HG02973 (cell line): ENCODE data around the gene METTL25B.
"Not testable (repeated sequence)": the region's sequence is repeated elsewhere in the genome, so short reads cannot be mapped to it uniquely, and the experiment has no call there.

ENCODE experiments used
- ATAC-seq: cut with Tn5 transposase; IDR thresholded peaks from one replicate; pipeline ENCODE4 v1.9.1; 2021; ENCODE audit warnings: moderate library complexity; ENCODE audit not compliant: unreplicated experiment

The METTL25B gene

GRCh38 chr1:156746728-156747631 lies 18.7 kb downstream of the METTL25B start:
- ATAC-seq: no peak

- ATAC-seq: no peak
These were observed 19.7 kb downstream of the METTL25B start for GRCh38 chr1:156747742-156748669.

GRCh38 chr1:156748670-156749418 lies 20.6 kb downstream of the METTL25B start:
- no peak for ATAC-seq

GRCh38 chr1:156749419-156750118 lies 21.3 kb downstream of the METTL25B start:
- no peak for ATAC-seq

GRCh38 chr1:156750191-156750672 lies 22.0 kb downstream of the METTL25B start:
- no peak for ATAC-seq

GRCh38 chr1:156750711-156751450 lies 22.6 kb downstream of the METTL25B start:
- ATAC-seq: peak; percentile 26

GRCh38 chr1:156751451-156751756 lies 23.1 kb downstream of the METTL25B start, which contains the start of gene HDGF:
HDGF (minus strand) TSS chr1:156751675; CDS start chr1:156751429, 246 bp downstream.
- ATAC-seq: peak; percentile 15

GRCh38 chr1:156751757-156752481 lies 23.6 kb downstream of the METTL25B start:
- ATAC-seq: peak; percentile 65

- no peak for ATAC-seq
These were observed 24.7 kb downstream of the METTL25B start for GRCh38 chr1:156752843-156753482.

- ATAC-seq: no peak
These were observed 25.9 kb downstream of the METTL25B start for GRCh38 chr1:156754219-156754618.

GRCh38 chr1:156755527-156755950 lies 27.3 kb downstream of the METTL25B start:
- ATAC-seq: no peak

GRCh38 chr1:156756355-156756754 lies 28.1 kb downstream of the METTL25B start:
- ATAC-seq: no peak

GRCh38 chr1:156757572-156758253 lies 29.4 kb downstream of the METTL25B start:
- ATAC-seq: not testable (repeated sequence)

- no peak for ATAC-seq
These were observed 32.0 kb downstream of the METTL25B start for GRCh38 chr1:156760092-156760795.

GRCh38 chr1:156760796-156761104 lies 32.5 kb downstream of the METTL25B start:
- ATAC-seq: no peak

GRCh38 chr1:156765136-156765535 lies 36.9 kb downstream of the METTL25B start:
- not testable (repeated sequence) for ATAC-seq

- no peak for ATAC-seq
These were observed 37.4 kb downstream of the METTL25B start for GRCh38 chr1:156765666-156766065.
